Upper lobe of right lung (tissue), 1 donor: ENCODE results near the gene HMGN4. TPM values are rescaled to one million over a fixed set of nuclear protein-coding genes. Genes with fewer than 3 reads are reported as not detected.
"Not testable (repeated sequence)": the region's sequence is repeated elsewhere in the genome, so short reads cannot be mapped to it uniquely, and the experiment has no call there.

Experiments used
- ATAC-seq: fragments of 200-7000 bp; cut with Tn5 transposase; one replicate; pipeline ENCODE4 v1.9.1; 2020; ENCODE audit warnings: mild to moderate bottlenecking, moderate library complexity
- DNase-seq: peaks from one replicate; pipeline ENCODE4 v3.0.0-alpha.2; 2020
- H3K27ac ChIP-seq: fragments of 200-600 bp; one replicate; pipeline ENCODE4 v1.8.0; 2022
- H3K27me3 ChIP-seq: fragments of 200-600 bp; one replicate; pipeline ENCODE4 v1.8.0; 2022; ENCODE audit warnings: mild to moderate bottlenecking
- H3K36me3 ChIP-seq: fragments of 200-600 bp; one replicate; pipeline ENCODE4 v1.8.0; 2022
- H3K4me1 ChIP-seq: fragments of 200-600 bp; one replicate; pipeline ENCODE4 v1.8.0; 2022
- H3K4me3 ChIP-seq: fragments of 200-600 bp; one replicate; pipeline ENCODE4 v1.8.0; 2022; ENCODE audit warnings: mild to moderate bottlenecking
- H3K9me3 ChIP-seq: fragments of 200-600 bp; one replicate; pipeline ENCODE4 v1.8.0; 2022
- CTCF ChIP-seq: fragments of 200-600 bp; IDR thresholded peaks from one replicate; pipeline ENCODE4 v1.8.0; 2022; ENCODE audit warnings: antibody characterized with exemption
- intact Hi-C: fragments of 100-400 bp; cut with DNase I; formaldehyde crosslinking; loops from one replicate; pipeline ENCODE4 v1.11.0; 2022
- total RNA-seq: library from RNA; stranded (reverse); fragmentation: NEBNext Ultra II Directional; extraction: Animal tissue kit (Norgen Biotek cat#: 25700); gene quantifications from one replicate; pipeline ENCODE4 v1.2.1, GENCODE V29; 2021
- donor health status: DM: no; HTN: yes; CAD: no; lungs with severe emphysema.

The HMGN4 gene
- total RNA-seq, 1 donor from 2014 or later = 45.8 TPM

- Histone ChIP-seq H3K36me3 (no peaks in the 10 kb centered on the region), H3K27ac (peak overlapping the region; percentile 97), H3K27me3 (no peaks in the 10 kb centered on the region), H3K9me3 (no peaks in the 10 kb centered on the region), H3K4me3 (peak overlapping the region; percentile 55), H3K4me1 (peaks cover 9% of the 10 kb centered on the region)
- peak; percentile 94 for DNase-seq
- intact Hi-C loops = no loop called here
- ATAC-seq = peak; percentile 87
- TF ChIP-seq CTCF = no peak
Observed at GRCh38 chr6:26520850-26521599, 17.1 kb upstream of the HMGN4 start.

GRCh38 chr6:26521600-26522391 lies 16.4 kb upstream of the HMGN4 start:
- intact Hi-C loops = no loop called here
- Histone ChIP-seq H3K36me3 (no peaks in the 10 kb centered on the region), H3K4me3 (peak overlapping the region; percentile 55), H3K9me3 (no peaks in the 10 kb centered on the region), H3K27ac (peak overlapping the region; percentile 97), H3K4me1 (peaks cover 9% of the 10 kb centered on the region), H3K27me3 (no peaks in the 10 kb centered on the region)
- peak; percentile 95 for ATAC-seq
- peak; percentile 49 for TF ChIP-seq CTCF
- DNase-seq = peak; percentile 94

DNA sequence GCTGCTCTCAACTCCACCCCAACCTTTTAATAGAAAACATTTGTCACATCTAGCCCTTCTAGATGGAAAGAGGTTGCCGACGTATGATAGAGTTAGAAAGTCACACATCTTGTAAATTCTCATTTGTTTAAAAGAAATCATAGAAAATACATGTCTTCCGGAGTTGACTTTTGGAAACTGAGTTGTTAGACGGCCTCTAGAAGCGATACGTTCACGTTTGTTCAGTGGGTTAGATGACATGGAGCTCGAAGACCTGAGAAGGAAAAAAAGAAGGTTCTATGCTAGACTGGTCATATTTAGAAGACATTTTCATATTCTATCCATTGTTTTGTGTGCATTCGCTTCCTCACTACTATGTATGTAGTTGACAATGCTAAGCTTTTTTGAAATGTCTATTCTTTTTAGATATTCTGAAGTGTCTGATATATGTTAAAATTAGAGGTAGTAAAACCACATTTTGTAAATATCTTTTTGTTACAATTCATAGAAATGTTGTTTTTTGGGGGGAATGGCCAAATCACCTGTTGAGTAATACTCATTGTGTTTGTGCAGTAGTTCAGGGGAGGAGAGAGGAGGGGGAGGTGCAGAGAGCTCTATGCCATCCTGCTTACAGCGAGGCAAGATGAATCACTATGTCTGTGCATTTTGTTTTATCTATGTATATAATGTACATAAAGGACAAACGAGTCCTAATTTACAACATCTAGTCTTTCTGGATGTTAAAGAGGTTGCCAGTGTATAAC lies 15.5 kb upstream of the HMGN4 start:
- H3K4me1 ChIP-seq, intact Hi-C loops, H3K9me3 ChIP-seq, DNase-seq, H3K27me3 ChIP-seq, ATAC-seq, H3K36me3 ChIP-seq: not testable (repeated sequence)
- peak overlapping the region; percentile 97 for H3K27ac ChIP-seq
- H3K4me3 ChIP-seq = peak overlapping the region; percentile 55

- H3K4me3 ChIP-seq, H3K4me1 ChIP-seq, intact Hi-C loops, H3K9me3 ChIP-seq, H3K36me3 ChIP-seq, H3K27ac ChIP-seq, H3K27me3 ChIP-seq, ATAC-seq, DNase-seq: not testable (repeated sequence)
Observed at GRCh38 chr6:26524314-26524713, 13.9 kb upstream of the HMGN4 start.

DNA sequence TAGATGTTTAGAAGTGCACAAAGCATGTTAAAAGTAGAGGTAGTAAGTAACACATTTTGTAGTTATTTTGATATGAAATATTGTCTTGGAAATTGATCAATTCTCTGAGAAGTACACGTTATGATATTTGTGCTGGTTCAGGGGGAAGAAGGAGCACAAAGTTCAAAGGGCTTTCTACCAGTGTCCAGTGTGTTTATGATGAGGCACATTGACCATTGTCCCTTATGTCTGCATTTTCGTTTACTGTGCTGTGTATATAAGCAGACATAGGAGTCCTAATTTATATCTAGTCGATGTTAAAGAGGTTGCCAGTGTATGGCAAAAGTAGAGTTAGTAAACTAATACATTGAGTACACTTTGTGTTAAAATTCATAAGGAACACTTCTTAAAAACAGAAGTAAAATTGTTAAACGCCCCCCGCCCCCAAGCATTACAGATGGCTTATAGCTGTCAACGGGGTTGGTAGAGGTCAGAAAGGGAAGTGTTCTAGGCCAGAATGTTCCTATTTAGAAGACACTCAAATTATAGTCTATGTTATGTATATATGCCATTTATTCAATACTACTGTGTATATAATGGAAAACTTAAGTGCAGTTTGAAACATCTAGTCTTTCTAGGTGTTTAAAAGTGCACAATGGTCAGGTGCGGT lies 13.3 kb upstream of the HMGN4 start:
- ATAC-seq = no peak
- Histone ChIP-seq H3K9me3 (no peaks in the 10 kb centered on the region), H3K4me1 (peaks cover 9% of the 10 kb centered on the region), H3K4me3 (no peak overlapping the region), H3K36me3 (no peaks in the 10 kb centered on the region), H3K27me3 (no peaks in the 10 kb centered on the region), H3K27ac (no peak overlapping the region)
- no peak for DNase-seq
- intact Hi-C loops = no loop called here
- no peak for TF ChIP-seq CTCF

GRCh38 chr6:26525838-26526237 lies 12.3 kb upstream of the HMGN4 start:
- TF ChIP-seq CTCF = no peak
- Histone ChIP-seq H3K27me3 (no peaks in the 10 kb centered on the region), H3K36me3 (no peaks in the 10 kb centered on the region), H3K27ac (no peak overlapping the region), H3K4me1 (peaks cover 4% of the 10 kb centered on the region), H3K9me3 (no peaks in the 10 kb centered on the region), H3K4me3 (no peak overlapping the region)
- ATAC-seq = no peak
- no peak for DNase-seq
- intact Hi-C loops = no loop called here
